K562 (cell line): ENCODE results near the gene TPR. TPM values are rescaled to one million over a fixed set of nuclear protein-coding genes. Genes with fewer than 3 reads are reported as not detected.

Experiments
- CBFA2T3 ChIP-seq: fragments of 450-650 bp; IDR thresholded peaks from 2 replicates; pipeline ENCODE4 v1.6.1; 2017
- COPS2 ChIP-seq: fragments of 450-650 bp; conservative IDR thresholded peaks from 2 replicates; pipeline ENCODE4 v1.6.1; 2016; ENCODE audit warnings: mild to moderate bottlenecking, moderate library complexity
- CTCF ChIP-seq, 3 experiments: IDR thresholded peaks in 2 of 3; conservative IDR thresholded peaks in 1 of 3; 2 replicates each; pipeline ENCODE4 v1.5.1; 2011 to 2012; ENCODE audit warnings: low read length in 3 of 3, mild to moderate bottlenecking in 3 of 3, control low read depth in 2 of 3, improper control_type of control experiment in 1 of 3, inconsistent platforms in 1 of 3, low read depth in 1 of 3, mixed read lengths in 1 of 3, moderate library complexity in 1 of 3; ENCODE audit not compliant: insufficient read depth in 2 of 3
- DDX20 ChIP-seq: fragments of 450-650 bp; IDR thresholded peaks from 2 replicates; pipeline ENCODE4 v1.6.1; 2016; ENCODE audit warnings: missing genetic modification characterization, low read depth, mild to moderate bottlenecking, missing compliant biosample characterization, moderate library complexity
- EHMT2 ChIP-seq: fragments of 450-650 bp; IDR thresholded peaks from 2 replicates; pipeline ENCODE4 v1.6.1; 2018; ENCODE audit warnings: antibody characterized with exemption
- FOS ChIP-seq: IDR thresholded peaks from 3 replicates; pipeline ENCODE4 v1.6.1; 2011; ENCODE audit not compliant: insufficient read length; ENCODE audit errors: extremely low read depth
- HDAC3 ChIP-seq: fragments of 450-650 bp; IDR thresholded peaks from 2 replicates; pipeline ENCODE4 v1.6.1; 2018; ENCODE audit warnings: borderline replicate concordance, mild to moderate bottlenecking, moderate library complexity; ENCODE audit not compliant: partially characterized antibody
- HDGF ChIP-seq: fragments of 450-650 bp; IDR thresholded peaks from 2 replicates; pipeline ENCODE4 v1.6.1; 2016
- HNRNPH1 ChIP-seq: fragments of 200-400 bp; formaldehyde crosslinking; optimal IDR thresholded peaks from 2 replicates; pipeline ENCODE3; 2017; ENCODE audit warnings: low read depth, mild to moderate bottlenecking, low read length, moderate library complexity
- JUND ChIP-seq, 2 experiments: IDR thresholded peaks; 2 replicates in 1 of 2; 3 replicates in 1 of 2; pipeline ENCODE4 v1.6.1; 2011; ENCODE audit warnings: borderline replicate concordance in 2 of 2, low read depth in 2 of 2, low read length in 2 of 2, improper control_type of control experiment in 1 of 2, missing biosample characterization in 1 of 2, missing genetic modification characterization in 1 of 2, missing genetic modification reagents in 1 of 2
- KDM1A ChIP-seq, 2 experiments: fragments of 450-650 bp; IDR thresholded peaks; 2 replicates each; pipeline ENCODE4 v1.6.1; 2016; ENCODE audit warnings: mild to moderate bottlenecking in 2 of 2
- NKRF ChIP-seq: fragments of 450-650 bp; IDR thresholded peaks from 2 replicates; pipeline ENCODE4 v1.6.1; 2016; ENCODE audit warnings: borderline replicate concordance
- RBM22 ChIP-seq: fragments of 200-400 bp; formaldehyde crosslinking; IDR thresholded peaks from 2 replicates; pipeline ENCODE4 v1.6.1; 2018; ENCODE audit warnings: low read length, low read depth; ENCODE audit not compliant: poor library complexity, severe bottlenecking
- ZBTB34 ChIP-seq: fragments of 250-450 bp; sonication (Bioruptor Pico); IDR thresholded peaks from 2 replicates; pipeline ENCODE4 v1.8.0; 2021; ENCODE audit warnings: mild to moderate bottlenecking, moderate library complexity
- ZNF444 ChIP-seq: fragments of 250-450 bp; sonication (Bioruptor Pico); IDR thresholded peaks from 2 replicates; pipeline ENCODE4 v1.4.0; 2020; ENCODE audit warnings: mild to moderate bottlenecking, moderate library complexity
- ZNF707 ChIP-seq: fragments of 250-450 bp; sonication (Bioruptor Pico); conservative IDR thresholded peaks from 2 replicates; pipeline ENCODE4 v1.8.0; 2022; ENCODE audit warnings: inconsistent platforms, mild to moderate bottlenecking, moderate library complexity
- ZNF76 ChIP-seq: fragments of 250-450 bp; sonication (Bioruptor Pico); IDR thresholded peaks from 2 replicates; pipeline ENCODE4 v1.4.0; 2020; ENCODE audit warnings: mild to moderate bottlenecking, moderate library complexity, borderline replicate concordance
- polyA plus RNA-seq, 8 experiments: library from polyadenylated mRNA; depleted of rRNA in 4 of 8; stranded (reverse) in 5 of 8; unstranded in 3 of 8; fragments of >200 nt; fragmentation: Nextera tagmentation in 2 of 8; fragmentation: Illumina TruSeq in 1 of 8; extraction: Ambion mirVana in 2 of 8; extraction: Trizol in 1 of 8; gene quantifications; 2 replicates each; pipeline versions ENCODE4 v1.2.1 to v1.2.3, GENCODE V29; 2011 to 2014; ENCODE audit warnings: inconsistent platforms in 1 of 8, missing spikeins in 1 of 8
- total RNA-seq, 7 experiments: library from RNA; depleted of rRNA in 6 of 7; stranded (reverse); fragments of >200 nt in 6 of 7; fragmentation: Illumina TruSeq in 2 of 7; extraction: Trizol in 2 of 7; gene quantifications; 2 replicates each; pipeline versions ENCODE4 v1.2.1 to v1.2.3, GENCODE V29; 2011 to 2021; ENCODE audit warnings: low replicate concordance in 1 of 7
- TF ChIP-seq, protein P1 (sequence below): fragments of 150-350 bp; IDR thresholded peaks from 2 replicates; pipeline ENCODE4 v1.6.1; 2014; ENCODE audit warnings: low read depth, mild to moderate bottlenecking, low read length, borderline replicate concordance

TPR gene
- total and polyA plus RNA-seq, 9 of the 15 experiments (the other 6 are each of a cell fraction or from before 2014, with no cell fraction given) = 48.5 to 167 (median 138) TPM

DNA sequence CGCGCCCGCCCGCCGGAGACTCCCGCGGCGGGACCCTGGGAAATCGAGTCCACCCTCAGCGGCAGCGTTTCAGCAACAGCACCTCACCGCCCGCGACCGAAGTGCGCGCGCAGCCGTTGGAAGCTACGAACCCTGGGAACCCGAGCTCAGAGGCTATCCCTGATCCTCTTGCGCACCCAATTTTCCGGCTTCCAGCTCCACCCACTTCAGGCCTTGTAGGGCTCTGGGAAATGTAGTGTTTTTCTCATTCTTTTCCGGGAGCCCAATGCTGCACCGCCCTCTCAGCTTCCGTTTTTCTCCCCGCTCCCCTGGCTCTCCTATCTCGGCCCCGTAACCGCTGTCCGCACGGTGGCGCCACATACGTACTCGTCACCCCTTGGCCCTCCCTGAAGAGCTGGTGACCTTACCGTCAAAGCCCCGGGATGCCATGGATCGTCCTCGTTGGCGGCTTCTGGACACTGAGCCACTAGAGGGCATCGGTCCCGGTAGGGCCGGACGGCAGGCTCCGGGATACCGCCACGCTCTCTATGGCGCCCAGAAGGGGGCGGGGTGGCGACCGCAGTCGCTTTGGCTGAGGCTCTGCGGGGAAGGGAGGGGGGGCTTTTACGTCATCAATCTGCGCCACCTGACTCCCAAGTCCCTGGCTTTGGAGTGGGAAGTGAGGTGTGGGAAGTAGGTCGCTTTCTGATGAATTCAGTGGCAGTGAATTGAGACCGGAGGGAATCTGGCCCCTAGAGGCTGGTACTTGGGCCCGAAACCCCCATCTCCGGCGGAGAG is at the start of gene TPR, which contains the start of gene ODR4 (continued):
- TF ChIP-seq COPS2 (no peak), ZNF76 (CRISPR knock-in tag) (no peak), HDAC3 (peak; percentile 27), NKRF (no peak; the same call in 1 of the 2 replicates), HDGF (no peak), CBFA2T3 (peak; percentile 5; the same call in 1 of the 2 replicates), ZBTB34 (CRISPR knock-in tag) (no peak), EHMT2 (peak; percentile 49; the same call in 1 of the 2 replicates), DDX20 (tag) (no peak), RBM22 (peak; percentile 85), FOS (no peak), HNRNPH1 (no peak), JUND (IDR thresholded peaks at IDR 0.05; ENCODE audit: borderline replicate concordance, low read depth, low read length) (peak; percentile 75), JUND (tag; IDR thresholded peaks at IDR 0.05; ENCODE audit: borderline replicate concordance, low read depth, low read length) (peak; percentile 85; the same call in 1 of the 3 replicates), ZNF444 (CRISPR knock-in tag) (no peak), ZNF707 (no peak), CTCF (IDR thresholded peaks at IDR 0.05 in 2 of 3, conservative IDR thresholded peaks at IDR 0.05 in 1 of 3; ENCODE audit: insufficient read depth in 2 of 3, low read depth in 1 of 3, low read length in 3 of 3) (peak; percentile 96 to 100 (median 98)), KDM1A (IDR thresholded peaks at IDR 0.05) (no peak; a peak in 1 of 4 replicates)
- TF ChIP-seq, protein P1, sequence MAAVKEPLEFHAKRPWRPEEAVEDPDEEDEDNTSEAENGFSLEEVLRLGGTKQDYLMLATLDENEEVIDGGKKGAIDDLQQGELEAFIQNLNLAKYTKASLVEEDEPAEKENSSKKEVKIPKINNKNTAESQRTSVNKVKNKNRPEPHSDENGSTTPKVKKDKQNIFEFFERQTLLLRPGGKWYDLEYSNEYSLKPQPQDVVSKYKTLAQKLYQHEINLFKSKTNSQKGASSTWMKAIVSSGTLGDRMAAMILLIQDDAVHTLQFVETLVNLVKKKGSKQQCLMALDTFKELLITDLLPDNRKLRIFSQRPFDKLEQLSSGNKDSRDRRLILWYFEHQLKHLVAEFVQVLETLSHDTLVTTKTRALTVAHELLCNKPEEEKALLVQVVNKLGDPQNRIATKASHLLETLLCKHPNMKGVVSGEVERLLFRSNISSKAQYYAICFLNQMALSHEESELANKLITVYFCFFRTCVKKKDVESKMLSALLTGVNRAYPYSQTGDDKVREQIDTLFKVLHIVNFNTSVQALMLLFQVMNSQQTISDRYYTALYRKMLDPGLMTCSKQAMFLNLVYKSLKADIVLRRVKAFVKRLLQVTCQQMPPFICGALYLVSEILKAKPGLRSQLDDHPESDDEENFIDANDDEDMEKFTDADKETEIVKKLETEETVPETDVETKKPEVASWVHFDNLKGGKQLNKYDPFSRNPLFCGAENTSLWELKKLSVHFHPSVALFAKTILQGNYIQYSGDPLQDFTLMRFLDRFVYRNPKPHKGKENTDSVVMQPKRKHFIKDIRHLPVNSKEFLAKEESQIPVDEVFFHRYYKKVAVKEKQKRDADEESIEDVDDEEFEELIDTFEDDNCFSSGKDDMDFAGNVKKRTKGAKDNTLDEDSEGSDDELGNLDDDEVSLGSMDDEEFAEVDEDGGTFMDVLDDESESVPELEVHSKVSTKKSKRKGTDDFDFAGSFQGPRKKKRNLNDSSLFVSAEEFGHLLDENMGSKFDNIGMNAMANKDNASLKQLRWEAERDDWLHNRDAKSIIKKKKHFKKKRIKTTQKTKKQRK = peak; percentile 24; the same call in 1 of the 2 replicates
